GM18951 (cell line): ENCODE data around the gene HLA-B.

Experiments
- POLR2A ChIP-seq: IDR thresholded peaks from 4 replicates; pipeline ENCODE4 v1.6.1; 2011; ENCODE audit warnings: mild to moderate bottlenecking; ENCODE audit not compliant: insufficient read length, insufficient read depth; ENCODE audit errors: extremely low read depth
- in situ Hi-C: fragments of 300-500 bp; cut with MboI; formaldehyde crosslinking; loops from one replicate; pipeline ENCODE4 v1.12.0; 2022; ENCODE audit warnings: low sequenced_read_pairs, mixed read lengths, inconsistent platforms; ENCODE audit not compliant: unreplicated experiment

Gene HLA-B

DNA sequence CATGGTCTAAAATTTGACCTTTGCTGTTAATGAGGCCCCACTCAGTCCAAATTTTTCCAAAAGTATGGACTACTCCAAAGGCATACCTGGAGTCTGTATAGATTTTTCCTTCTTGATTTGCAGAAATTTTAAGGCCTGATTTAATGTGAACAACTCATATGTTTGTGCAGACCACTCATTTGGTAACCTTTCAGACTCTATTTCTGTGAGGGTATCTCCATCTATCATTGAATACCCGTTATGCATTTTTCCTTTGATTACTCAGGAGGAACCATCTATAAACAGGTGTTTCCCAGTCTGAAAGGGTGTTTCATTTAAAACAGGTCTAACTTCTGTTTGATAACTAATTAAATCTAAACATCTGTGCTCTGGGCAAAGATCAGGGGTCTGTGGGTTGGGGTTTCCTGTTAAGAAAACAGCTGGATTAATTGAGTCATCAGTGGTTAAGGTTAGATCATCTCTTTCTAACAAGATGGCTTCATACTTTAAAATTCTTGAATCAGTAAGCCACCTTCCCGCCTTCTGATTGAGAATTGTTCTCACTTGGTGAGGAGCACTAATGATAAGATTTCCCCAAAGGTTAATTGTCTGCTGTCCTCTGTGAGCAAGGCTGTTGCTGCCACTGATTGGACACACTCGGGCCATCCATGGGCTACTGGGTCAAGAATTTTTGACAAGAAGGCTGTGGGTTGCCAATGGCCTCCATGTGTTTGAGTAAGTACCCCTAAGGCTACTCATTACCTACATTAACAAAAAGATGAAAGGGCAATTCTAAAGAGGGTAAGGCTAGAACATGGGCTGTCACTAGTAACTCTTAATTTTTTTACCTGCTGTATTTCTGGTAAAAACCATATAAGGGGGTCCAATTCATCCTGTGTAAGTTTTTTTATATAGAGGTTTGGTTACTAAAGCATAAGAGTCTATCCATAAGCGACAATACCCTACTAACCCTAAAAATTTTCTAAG, 24.1 kb downstream of the HLA-B start:
- no peak for TF ChIP-seq POLR2A

DNA sequence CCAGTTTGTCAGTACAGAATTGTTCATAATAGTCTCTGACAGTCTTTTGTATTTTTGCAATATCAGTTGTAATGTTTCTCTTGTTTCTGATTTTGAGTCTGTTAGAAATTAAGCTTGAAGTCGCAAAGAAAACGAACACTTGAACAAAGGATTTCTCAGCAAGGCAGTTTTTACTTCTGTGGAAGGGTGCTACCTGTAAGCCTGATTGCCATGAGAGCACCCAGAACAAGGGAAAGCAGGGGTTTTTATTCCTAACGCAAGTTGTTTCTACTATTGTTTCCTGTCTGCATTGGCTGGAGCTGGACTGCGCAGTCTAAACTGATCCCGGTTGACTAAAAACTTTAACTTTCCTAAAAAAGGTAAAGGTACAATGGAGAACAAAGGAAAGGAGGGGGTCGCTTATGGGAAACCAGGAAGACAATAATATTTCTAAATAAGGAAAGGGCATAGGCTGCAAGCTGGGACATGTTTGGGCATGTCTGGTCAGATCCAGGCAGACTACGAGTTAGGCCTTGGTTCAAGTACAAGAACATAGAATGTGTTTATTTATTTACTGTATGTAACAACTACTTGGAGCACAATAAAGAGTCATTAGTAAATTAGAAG, 28.5 kb downstream of the HLA-B start:
- TF ChIP-seq POLR2A = no peak
- in situ Hi-C loops = no loop called here

More for the DNA sequence above, 24.1 kb downstream of the HLA-B start:
- in situ Hi-C loops = no loop called here

DNA sequence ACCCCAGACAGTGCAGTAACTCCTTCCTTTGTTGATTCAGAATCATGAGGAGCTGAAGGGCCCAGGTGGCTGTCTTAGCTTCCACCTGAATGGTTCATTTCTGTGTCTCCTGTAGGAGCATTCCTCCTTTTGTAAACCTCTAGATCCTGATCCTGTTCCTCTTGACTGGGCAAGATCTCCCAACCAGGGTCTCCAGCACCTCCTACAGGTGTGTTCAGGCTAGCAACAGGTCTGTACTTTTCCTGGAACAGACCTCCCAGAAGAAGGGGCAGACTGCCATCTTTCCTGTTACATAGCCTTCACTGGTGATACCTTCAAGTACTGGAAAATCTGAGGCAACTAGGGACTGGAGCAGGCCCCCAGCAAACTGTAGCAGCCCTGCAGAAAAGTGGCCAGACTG, 35.2 kb downstream of the HLA-B start:
- no peak for TF ChIP-seq POLR2A
- in situ Hi-C loops = no loop called here

DNA sequence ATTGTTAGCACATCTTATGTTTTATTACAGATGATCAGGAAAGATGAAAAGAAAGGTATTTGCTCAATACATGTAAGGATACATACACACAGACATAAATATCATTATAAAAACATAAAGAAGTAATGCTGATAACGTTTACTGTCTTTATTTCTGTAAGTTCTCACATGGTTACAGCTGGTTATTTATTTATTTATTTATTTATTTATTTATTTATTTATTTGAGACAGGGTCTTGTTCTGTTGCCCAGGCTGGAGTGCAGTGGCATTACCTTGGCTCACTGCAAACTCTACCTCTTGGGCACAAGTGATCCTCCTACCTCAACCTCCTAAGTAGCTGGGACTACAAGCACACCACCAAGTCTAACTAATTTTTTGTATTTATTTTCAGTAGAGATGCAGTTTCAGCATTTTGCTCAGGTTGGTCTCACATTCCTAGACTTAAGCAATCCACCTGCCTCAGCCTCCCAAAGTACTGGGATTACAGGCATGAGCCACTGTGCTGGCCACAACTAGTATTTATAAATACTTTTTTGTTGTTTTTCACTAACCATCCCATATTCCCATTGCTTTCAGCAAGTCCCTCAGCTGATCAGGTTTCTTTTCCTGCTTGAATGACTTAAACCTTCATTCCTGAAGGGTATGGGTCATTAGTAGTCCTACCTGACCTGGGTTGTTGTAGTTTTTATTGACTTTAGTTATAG, 35.8 kb downstream of the HLA-B start:
- in situ Hi-C loops = no loop called here
- no peak for TF ChIP-seq POLR2A

DNA sequence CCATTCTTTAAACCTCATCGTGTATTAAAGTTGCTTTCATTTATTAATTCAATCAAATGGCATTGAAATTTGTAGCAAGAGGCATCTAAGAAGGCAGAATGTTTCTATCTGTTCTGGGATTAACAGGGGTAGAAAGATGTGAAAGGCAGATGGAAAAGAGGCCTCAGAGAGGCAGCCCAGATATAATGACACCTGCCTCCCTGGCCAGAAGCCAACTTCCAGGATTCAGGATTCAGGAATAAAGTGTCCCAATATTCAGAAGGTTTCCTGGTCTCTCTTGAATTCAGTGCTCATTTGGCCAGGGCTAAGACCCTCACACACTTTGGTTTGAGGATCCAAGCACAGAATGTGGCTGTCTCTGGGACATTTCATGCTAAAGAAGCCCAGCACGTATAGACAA, 39.9 kb downstream of the HLA-B start:
- in situ Hi-C loops = no loop called here
- no peak for TF ChIP-seq POLR2A

DNA sequence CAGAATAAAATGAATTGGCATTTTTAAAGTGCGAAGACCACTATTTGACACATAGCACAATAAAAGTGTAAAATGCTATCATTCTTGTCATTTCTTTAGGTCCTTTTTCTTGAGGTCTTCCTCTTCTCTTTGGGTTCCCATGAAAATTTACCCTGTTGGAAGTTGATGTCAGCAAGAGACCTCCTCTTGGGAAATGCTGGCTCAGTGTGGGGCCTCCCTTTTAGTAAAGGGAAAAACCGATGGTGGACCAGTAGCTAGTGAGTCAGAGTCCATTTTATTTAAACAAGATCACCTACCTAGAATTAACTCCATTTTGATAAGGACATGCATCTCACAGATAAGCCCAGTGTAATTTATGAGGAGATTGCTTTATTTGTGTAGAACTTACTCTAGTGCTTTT, 47.3 kb downstream of the HLA-B start:
- no peak for TF ChIP-seq POLR2A
- in situ Hi-C loops = no loop called here

DNA sequence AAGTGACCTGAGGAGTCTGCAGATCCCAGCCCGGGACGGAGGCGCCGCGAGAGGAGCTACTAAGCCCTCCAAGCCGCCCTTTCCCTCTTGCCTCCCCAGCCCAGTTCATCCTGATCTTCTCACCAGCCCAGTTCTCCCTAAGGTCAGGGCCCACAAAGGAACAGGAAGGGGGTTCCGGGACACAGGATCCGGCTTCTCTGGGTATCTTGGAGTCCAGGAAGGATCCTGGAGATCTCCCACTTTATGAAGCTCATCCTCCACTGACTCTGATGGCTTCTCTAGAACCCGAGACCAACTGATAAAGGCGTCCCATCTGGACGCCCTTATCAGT, 48.2 kb downstream of the HLA-B start:
- in situ Hi-C loops = no loop called here
- TF ChIP-seq POLR2A = no peak

DNA sequence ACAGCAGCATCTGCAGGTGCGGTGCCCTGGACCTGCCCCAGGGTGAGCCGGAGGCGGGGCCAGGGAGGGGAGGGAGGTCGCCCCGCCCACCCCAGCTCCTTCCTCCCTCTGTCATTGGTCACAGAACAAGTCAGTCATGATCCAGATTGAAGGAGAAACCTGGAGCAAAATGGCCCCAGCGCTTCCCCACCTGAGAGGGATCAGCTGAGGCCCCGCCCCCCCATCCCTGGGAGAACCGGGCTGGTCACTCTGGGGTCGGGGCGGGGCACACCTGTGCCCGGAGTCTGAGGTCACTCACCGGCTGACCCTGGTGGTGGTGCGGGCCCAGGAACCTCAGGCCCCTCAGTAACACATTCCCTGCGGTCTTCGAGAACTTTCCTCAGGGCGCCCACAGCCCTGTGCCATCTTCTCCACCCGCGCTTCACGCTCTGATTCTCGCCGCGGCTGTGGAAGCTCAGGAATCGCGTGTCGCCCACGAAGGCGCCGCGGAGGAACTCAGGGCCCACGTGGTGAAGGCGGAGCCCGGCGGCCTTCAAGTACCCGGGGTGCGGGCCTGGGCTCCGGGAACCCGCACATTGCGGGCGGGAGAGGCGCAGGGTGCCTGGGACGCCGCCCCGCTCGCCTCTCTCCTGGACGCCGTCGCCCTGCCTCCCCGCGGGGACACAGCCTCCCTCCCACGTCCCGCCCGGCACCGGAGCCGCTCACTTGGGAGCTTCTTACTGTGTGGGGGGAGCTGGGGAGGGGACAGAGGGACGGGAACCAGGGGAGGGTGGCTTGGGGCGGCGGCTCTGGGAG, 48.7 kb downstream of the HLA-B start:
- in situ Hi-C loops = no loop called here
- TF ChIP-seq POLR2A = no peak

DNA sequence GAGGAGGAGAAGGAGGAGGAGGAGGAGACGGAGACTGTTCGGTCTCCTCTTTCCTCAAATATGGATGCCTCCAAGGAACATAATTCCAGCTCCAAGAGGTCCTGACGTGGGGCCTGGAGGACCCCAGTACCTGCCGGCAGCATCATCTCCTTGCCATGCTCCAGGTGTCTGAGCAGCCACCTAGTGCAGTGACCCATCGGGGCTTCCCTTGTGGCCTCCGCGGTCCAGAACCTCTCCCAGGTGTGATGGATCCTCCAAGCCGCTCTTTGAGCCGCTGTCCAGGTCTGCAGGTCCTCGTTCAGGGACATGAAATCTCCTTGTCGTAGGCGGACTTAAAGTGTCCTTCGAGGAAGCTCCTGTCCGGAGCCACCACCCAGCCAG, 49.3 kb downstream of the HLA-B start:
- in situ Hi-C loops = no loop called here
- no peak for TF ChIP-seq POLR2A

DNA sequence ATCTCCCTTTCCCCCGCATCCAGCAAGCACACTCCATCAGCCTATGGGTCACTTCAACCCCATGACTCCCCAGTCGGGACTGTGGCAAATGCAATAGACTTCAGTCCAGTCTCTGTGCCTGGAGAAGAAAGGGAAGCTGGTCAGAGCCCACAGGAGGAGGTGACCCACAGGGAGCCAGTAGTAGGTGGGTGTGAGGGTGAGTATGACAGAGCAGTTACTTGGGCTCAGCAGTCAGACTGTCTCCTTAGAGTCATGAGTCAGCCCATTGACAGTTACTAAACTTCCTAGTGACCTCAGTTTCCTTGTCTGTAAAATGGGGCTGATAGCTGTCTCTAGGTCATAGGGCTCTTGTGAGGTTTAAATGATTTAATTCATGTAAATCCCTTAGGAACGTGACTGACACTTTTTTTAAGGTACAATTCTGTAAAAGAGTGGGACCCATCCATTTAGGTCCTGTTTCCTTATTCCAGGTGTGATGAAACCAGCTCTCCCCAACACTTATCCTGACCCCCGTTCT, 51.2 kb downstream of the HLA-B start:
- TF ChIP-seq POLR2A = no peak
- in situ Hi-C loops = no loop called here

DNA sequence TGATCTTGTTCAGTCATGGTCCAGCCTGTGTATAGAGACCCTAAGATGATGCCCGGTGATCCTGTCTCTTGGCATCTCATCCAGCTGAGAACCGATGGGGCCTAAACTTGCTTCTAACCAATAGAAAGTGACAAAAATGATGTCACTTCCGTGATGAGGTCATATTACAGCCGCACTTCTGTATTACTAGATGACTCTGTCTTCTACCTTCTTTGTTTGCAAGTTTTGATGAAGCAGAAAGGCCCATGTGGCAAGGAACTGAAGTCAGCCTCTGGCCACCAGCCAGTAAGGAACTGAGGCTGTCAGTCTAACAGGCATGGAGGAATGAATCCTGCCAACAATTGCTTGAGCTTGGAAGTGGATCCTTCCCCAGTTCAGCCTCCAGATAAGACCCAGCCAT, 52.3 kb downstream of the HLA-B start:
- in situ Hi-C loops = no loop called here

More for the DNA sequence above, 52.3 kb downstream of the HLA-B start:
- TF ChIP-seq POLR2A = no peak
